Effector memory CD4-positive, alpha-beta T cell (primary cell): ENCODE measurements around the gene KCNT2.
"Not testable (repeated sequence)": the region's sequence is repeated elsewhere in the genome, so short reads cannot be mapped to it uniquely, and the experiment has no call there.

Experiments used
- DNase-seq, 3 donors: peaks; one replicate each; pipeline ENCODE4 v3.0.0-alpha.2; 2020
- H3K27ac ChIP-seq: 2 replicates; pipeline ENCODE4 v1.7.0; 2013; ENCODE audit warnings: mild to moderate bottlenecking, low read length, moderate library complexity; ENCODE audit not compliant: insufficient read depth, poor library complexity, severe bottlenecking
- H3K27me3 ChIP-seq: replicated peaks from 2 replicates; pipeline ENCODE4 v1.7.0; 2013; ENCODE audit warnings: mild to moderate bottlenecking, low read length; ENCODE audit not compliant: insufficient read depth, control insufficient read depth, poor library complexity, severe bottlenecking
- H3K36me3 ChIP-seq: 2 replicates; pipeline ENCODE4 v1.7.0; 2013; ENCODE audit warnings: mild to moderate bottlenecking, low read length, moderate library complexity; ENCODE audit not compliant: control insufficient read depth, insufficient read depth
- H3K4me1 ChIP-seq: 2 replicates; pipeline ENCODE4 v1.7.0; 2013; ENCODE audit warnings: low read length, mild to moderate bottlenecking; ENCODE audit not compliant: control insufficient read depth, insufficient read depth, poor library complexity, severe bottlenecking
- H3K4me3 ChIP-seq: 2 replicates; pipeline ENCODE4 v1.7.0; 2013; ENCODE audit warnings: low read length, low read depth, mild to moderate bottlenecking; ENCODE audit not compliant: insufficient read depth, poor library complexity, severe bottlenecking
- H3K9me3 ChIP-seq: 2 replicates; pipeline ENCODE4 v1.7.0; 2013; ENCODE audit warnings: mild to moderate bottlenecking, low read length, moderate library complexity; ENCODE audit not compliant: control insufficient read depth

The KCNT2 gene

GRCh38 chr1:196527919-196528318, 80.3 kb downstream of the KCNT2 start:
- Histone ChIP-seq H3K4me1 (no peaks in the 10 kb centered on the region), H3K9me3 (no peaks in the 10 kb centered on the region), H3K27me3 (no peaks in the 10 kb centered on the region), H3K27ac (no peak overlapping the region), H3K36me3 (no peaks in the 10 kb centered on the region), H3K4me3 (no peak overlapping the region)
- no peak for DNase-seq

- DNase-seq, H3K27ac ChIP-seq: not testable (repeated sequence)
Measured at GRCh38 chr1:196522574-196523345, 85.5 kb downstream of the KCNT2 start.

GRCh38 chr1:196517193-196517592, 91.0 kb downstream of the KCNT2 start:
- no peak for DNase-seq
- H3K27ac ChIP-seq, result no peak overlapping the region

More at GRCh38 chr1:196522574-196523345, 85.5 kb downstream of the KCNT2 start:
- not testable (repeated sequence) for H3K9me3 ChIP-seq, H3K36me3 ChIP-seq, H3K4me3 ChIP-seq, H3K4me1 ChIP-seq, H3K27me3 ChIP-seq

GRCh38 chr1:196516373-196516772, 91.9 kb downstream of the KCNT2 start:
- H3K4me3 ChIP-seq, result no peak overlapping the region
- no peak for DNase-seq
- H3K9me3 ChIP-seq, result no peaks in the 10 kb centered on the region
- H3K36me3 ChIP-seq, result no peaks in the 10 kb centered on the region
- no peaks in the 10 kb centered on the region for H3K4me1 ChIP-seq
- H3K27ac ChIP-seq, result no peak overlapping the region
- no peaks in the 10 kb centered on the region for H3K27me3 ChIP-seq

More at GRCh38 chr1:196517193-196517592, 91.0 kb downstream of the KCNT2 start:
- Histone ChIP-seq H3K36me3 (no peaks in the 10 kb centered on the region), H3K4me3 (no peak overlapping the region), H3K9me3 (no peaks in the 10 kb centered on the region), H3K4me1 (no peaks in the 10 kb centered on the region), H3K27me3 (no peaks in the 10 kb centered on the region)

- Histone ChIP-seq H3K9me3 (no peaks in the 10 kb centered on the region), H3K27ac (no peak overlapping the region)
Measured at GRCh38 chr1:196515904-196516303, 92.3 kb downstream of the KCNT2 start.

GRCh38 chr1:196513821-196514220, 94.4 kb downstream of the KCNT2 start:
- no peaks in the 10 kb centered on the region for H3K27me3 ChIP-seq
- DNase-seq, result no peak
- H3K4me3 ChIP-seq, result no peak overlapping the region
- H3K4me1 ChIP-seq, result no peaks in the 10 kb centered on the region
- H3K36me3 ChIP-seq, result no peaks in the 10 kb centered on the region
- H3K9me3 ChIP-seq, result no peaks in the 10 kb centered on the region
- no peak overlapping the region for H3K27ac ChIP-seq

More at GRCh38 chr1:196515904-196516303, 92.3 kb downstream of the KCNT2 start:
- Histone ChIP-seq H3K27me3 (no peaks in the 10 kb centered on the region), H3K4me3 (no peak overlapping the region), H3K4me1 (no peaks in the 10 kb centered on the region), H3K36me3 (no peaks in the 10 kb centered on the region)
- no peak for DNase-seq

- no peaks in the 10 kb centered on the region for H3K4me1 ChIP-seq
- H3K27me3 ChIP-seq, result no peaks in the 10 kb centered on the region
- no peak overlapping the region for H3K4me3 ChIP-seq
- no peaks in the 10 kb centered on the region for H3K36me3 ChIP-seq
- H3K9me3 ChIP-seq, result no peaks in the 10 kb centered on the region
- DNase-seq, result no peak
- no peak overlapping the region for H3K27ac ChIP-seq
Measured at GRCh38 chr1:196510451-196510850, 97.8 kb downstream of the KCNT2 start.

GRCh38 chr1:196504224-196504623, 104.0 kb downstream of the KCNT2 start:
- not testable (repeated sequence) for H3K27ac ChIP-seq, H3K4me1 ChIP-seq, H3K27me3 ChIP-seq, H3K9me3 ChIP-seq, H3K4me3 ChIP-seq, DNase-seq, H3K36me3 ChIP-seq

GRCh38 chr1:196502437-196502836, 105.8 kb downstream of the KCNT2 start:
- no peaks in the 10 kb centered on the region for H3K9me3 ChIP-seq
- no peaks in the 10 kb centered on the region for H3K27me3 ChIP-seq
- no peak for DNase-seq
- no peaks in the 10 kb centered on the region for H3K4me1 ChIP-seq
- H3K27ac ChIP-seq, result no peak overlapping the region
- H3K36me3 ChIP-seq, result no peaks in the 10 kb centered on the region
- no peak overlapping the region for H3K4me3 ChIP-seq

- H3K4me3 ChIP-seq, result no peak overlapping the region
- H3K27ac ChIP-seq, result no peak overlapping the region
- H3K36me3 ChIP-seq, result no peaks in the 10 kb centered on the region
- H3K27me3 ChIP-seq, result no peaks in the 10 kb centered on the region
- H3K9me3 ChIP-seq, result no peaks in the 10 kb centered on the region
- H3K4me1 ChIP-seq, result no peaks in the 10 kb centered on the region
- DNase-seq, result no peak
Measured at GRCh38 chr1:196501760-196502428, 106.3 kb downstream of the KCNT2 start.
